HL-60 (cell line): ENCODE results near the gene KRT35.
"Not testable (repeated sequence)": the region's sequence is repeated elsewhere in the genome, so short reads cannot be mapped to it uniquely, and the experiment has no call there.

ENCODE experiments used
- DNase-seq, 2 experiments: peaks; one replicate each; pipeline ENCODE4 v3.0.0-alpha.2; 2010 to 2020; ENCODE audit warnings: low read depth in 1 of 2, low spot score in 1 of 2
- H3K27ac ChIP-seq: fragments of 250-450 bp; sonication (Bioruptor Pico); replicated peaks from 2 replicates; pipeline ENCODE4 v1.5.1; 2020; ENCODE audit warnings: mild to moderate bottlenecking, moderate library complexity
- H3K27me3 ChIP-seq: fragments of 250-450 bp; sonication (Bioruptor Pico); 2 replicates; pipeline ENCODE4 v1.5.1; 2021; ENCODE audit warnings: mild to moderate bottlenecking, moderate library complexity; ENCODE audit not compliant: insufficient read depth, poor library complexity, severe bottlenecking
- H3K4me3 ChIP-seq: replicated peaks from 2 replicates; pipeline ENCODE4 v1.5.1; 2011; ENCODE audit warnings: mild to moderate bottlenecking, control low read depth, low read length; ENCODE audit not compliant: insufficient read depth
- GABPA ChIP-seq: IDR thresholded peaks from 2 replicates; pipeline ENCODE4 v1.6.1; 2012; ENCODE audit warnings: low read depth
- POLR2AphosphoS5 ChIP-seq: IDR thresholded peaks from 2 replicates; pipeline ENCODE4 v1.6.1; 2012; ENCODE audit warnings: low read depth
- SPI1 ChIP-seq: IDR thresholded peaks from 2 replicates; pipeline ENCODE4 v1.6.1; 2012; ENCODE audit warnings: low read depth, mild to moderate bottlenecking, borderline replicate concordance
- TF ChIP-seq, protein P1 (sequence below): IDR thresholded peaks from one replicate; pipeline ENCODE4 v1.5.1; 2011; ENCODE audit warnings: low read length, control low read depth, inconsistent platforms; ENCODE audit not compliant: insufficient read depth
- TF ChIP-seq, protein P2 (sequence below): IDR thresholded peaks from 2 replicates; pipeline ENCODE4 v1.6.1; 2012; ENCODE audit warnings: low read depth; ENCODE audit not compliant: insufficient replicate concordance

KRT35 gene

DNA sequence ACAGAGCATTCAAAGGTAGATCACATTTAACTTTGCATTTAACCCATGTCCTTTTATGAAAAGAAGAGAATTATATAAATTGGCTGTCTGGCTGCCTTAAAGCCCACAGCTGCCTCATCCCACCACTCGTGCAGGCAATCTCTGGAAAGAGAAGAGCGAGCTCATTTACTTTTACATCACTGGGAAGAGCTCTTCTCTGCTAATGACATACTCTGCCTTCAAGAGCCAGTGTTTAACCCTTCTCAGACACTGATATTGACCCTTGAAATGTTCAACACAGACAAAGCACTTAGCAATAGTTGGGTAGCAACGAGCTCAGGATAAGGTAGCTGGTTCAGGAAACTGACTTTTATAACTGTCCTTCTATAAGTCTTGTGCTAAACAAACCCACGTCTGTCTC lies 46.9 kb downstream of the KRT35 start:
- no peak overlapping the region for H3K27ac ChIP-seq
- DNase-seq = no peak
- TF ChIP-seq, protein P1, sequence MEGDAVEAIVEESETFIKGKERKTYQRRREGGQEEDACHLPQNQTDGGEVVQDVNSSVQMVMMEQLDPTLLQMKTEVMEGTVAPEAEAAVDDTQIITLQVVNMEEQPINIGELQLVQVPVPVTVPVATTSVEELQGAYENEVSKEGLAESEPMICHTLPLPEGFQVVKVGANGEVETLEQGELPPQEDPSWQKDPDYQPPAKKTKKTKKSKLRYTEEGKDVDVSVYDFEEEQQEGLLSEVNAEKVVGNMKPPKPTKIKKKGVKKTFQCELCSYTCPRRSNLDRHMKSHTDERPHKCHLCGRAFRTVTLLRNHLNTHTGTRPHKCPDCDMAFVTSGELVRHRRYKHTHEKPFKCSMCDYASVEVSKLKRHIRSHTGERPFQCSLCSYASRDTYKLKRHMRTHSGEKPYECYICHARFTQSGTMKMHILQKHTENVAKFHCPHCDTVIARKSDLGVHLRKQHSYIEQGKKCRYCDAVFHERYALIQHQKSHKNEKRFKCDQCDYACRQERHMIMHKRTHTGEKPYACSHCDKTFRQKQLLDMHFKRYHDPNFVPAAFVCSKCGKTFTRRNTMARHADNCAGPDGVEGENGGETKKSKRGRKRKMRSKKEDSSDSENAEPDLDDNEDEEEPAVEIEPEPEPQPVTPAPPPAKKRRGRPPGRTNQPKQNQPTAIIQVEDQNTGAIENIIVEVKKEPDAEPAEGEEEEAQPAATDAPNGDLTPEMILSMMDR = no peak
- TF ChIP-seq, protein P2, sequence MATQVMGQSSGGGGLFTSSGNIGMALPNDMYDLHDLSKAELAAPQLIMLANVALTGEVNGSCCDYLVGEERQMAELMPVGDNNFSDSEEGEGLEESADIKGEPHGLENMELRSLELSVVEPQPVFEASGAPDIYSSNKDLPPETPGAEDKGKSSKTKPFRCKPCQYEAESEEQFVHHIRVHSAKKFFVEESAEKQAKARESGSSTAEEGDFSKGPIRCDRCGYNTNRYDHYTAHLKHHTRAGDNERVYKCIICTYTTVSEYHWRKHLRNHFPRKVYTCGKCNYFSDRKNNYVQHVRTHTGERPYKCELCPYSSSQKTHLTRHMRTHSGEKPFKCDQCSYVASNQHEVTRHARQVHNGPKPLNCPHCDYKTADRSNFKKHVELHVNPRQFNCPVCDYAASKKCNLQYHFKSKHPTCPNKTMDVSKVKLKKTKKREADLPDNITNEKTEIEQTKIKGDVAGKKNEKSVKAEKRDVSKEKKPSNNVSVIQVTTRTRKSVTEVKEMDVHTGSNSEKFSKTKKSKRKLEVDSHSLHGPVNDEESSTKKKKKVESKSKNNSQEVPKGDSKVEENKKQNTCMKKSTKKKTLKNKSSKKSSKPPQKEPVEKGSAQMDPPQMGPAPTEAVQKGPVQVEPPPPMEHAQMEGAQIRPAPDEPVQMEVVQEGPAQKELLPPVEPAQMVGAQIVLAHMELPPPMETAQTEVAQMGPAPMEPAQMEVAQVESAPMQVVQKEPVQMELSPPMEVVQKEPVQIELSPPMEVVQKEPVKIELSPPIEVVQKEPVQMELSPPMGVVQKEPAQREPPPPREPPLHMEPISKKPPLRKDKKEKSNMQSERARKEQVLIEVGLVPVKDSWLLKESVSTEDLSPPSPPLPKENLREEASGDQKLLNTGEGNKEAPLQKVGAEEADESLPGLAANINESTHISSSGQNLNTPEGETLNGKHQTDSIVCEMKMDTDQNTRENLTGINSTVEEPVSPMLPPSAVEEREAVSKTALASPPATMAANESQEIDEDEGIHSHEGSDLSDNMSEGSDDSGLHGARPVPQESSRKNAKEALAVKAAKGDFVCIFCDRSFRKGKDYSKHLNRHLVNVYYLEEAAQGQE = no peak
- no peak for TF ChIP-seq POLR2AphosphoS5
- no peak for TF ChIP-seq SPI1
- no peak for TF ChIP-seq GABPA
- H3K4me3 ChIP-seq = no peak overlapping the region
- peaks cover 2% of the 10 kb centered on the region for H3K27me3 ChIP-seq

DNA sequence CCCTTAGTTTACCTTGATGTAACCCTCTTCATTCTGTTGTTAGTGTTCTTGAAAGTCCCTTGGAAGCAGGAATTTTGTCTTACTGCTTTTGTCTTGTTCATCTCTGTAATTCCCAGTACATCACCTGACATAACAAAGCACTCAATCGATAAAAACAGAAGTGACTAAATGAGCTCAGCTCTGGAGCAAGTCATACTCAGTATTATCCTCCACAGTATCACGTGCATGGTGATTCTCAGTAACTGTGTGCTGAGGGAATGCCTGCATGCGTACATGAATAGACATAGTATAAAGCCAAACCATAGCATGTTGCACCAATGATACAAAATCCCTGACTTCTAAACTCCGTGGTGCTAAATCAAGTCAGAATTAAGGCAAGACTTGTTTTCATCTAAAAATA lies 47.4 kb downstream of the KRT35 start:
- Histone ChIP-seq H3K4me3 (no peak overlapping the region), H3K27me3 (peaks cover 2% of the 10 kb centered on the region), H3K27ac (no peak overlapping the region)
- DNase-seq = no peak
- no peak for TF ChIP-seq POLR2AphosphoS5
- TF ChIP-seq, protein P2 = no peak
- no peak for TF ChIP-seq GABPA
- TF ChIP-seq SPI1 = no peak
- TF ChIP-seq, protein P1 = no peak

DNA sequence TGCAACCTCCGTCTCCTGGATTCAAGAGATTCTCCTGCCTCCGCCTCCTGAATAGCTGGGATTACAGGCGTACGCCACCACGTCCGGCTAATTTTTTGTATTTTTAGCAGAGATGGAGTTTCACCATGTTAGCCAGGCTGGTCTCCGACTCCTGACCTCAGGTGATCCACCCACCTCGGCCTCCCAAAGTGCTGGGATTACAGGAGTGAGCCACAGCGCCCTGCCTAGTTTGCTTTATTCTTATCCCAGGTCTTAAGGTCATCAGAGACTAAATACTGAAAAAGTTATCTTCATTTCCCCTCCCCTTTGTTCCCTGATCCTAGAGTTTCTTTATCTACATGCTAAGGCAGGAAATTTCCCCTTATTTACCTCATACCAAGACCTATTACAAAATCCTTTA lies 50.6 kb downstream of the KRT35 start:
- H3K27me3 ChIP-seq, DNase-seq: not testable (repeated sequence)

DNA sequence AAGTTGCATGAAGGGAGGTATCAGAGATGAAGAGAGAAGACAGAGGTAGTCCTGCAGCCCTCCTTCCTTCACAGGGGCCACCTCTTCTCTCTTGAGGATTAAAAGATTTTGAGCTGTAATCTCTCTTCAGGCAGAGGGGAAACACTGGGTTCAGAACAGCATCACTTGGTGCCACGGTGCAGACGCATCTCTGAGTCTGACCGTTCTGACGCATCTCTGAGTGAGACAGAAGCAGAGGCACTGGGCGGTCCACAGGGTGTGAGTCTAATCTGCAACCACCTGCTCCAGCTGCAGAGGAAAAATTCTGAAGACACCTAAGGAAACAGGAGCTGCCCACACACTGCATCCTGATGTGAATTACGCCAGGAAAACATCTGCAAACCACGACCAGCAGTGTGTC lies 51.3 kb downstream of the KRT35 start:
- DNase-seq = no peak
- no peak overlapping the region for H3K4me3 ChIP-seq
- peaks cover 2% of the 10 kb centered on the region for H3K27me3 ChIP-seq
- no peak for TF ChIP-seq GABPA
- TF ChIP-seq, protein P1 = no peak
- TF ChIP-seq POLR2AphosphoS5 = no peak
- no peak for TF ChIP-seq SPI1
- TF ChIP-seq, protein P2 = no peak
- H3K27ac ChIP-seq = no peak overlapping the region

More for the DNA sequence above, 50.6 kb downstream of the KRT35 start:
- not testable (repeated sequence) for H3K27ac ChIP-seq, H3K4me3 ChIP-seq
